GM19463 (cell line): ENCODE data around the gene ARGLU1.

Experiments used
- ATAC-seq: cut with Tn5 transposase; IDR thresholded peaks from one replicate; pipeline ENCODE4 v1.9.1; 2021; ENCODE audit warnings: mild to moderate bottlenecking, moderate library complexity; ENCODE audit not compliant: unreplicated experiment

Gene ARGLU1

GRCh38 chr13:106505295-106505694, 62.6 kb downstream of the ARGLU1 start:
- no peak for ATAC-seq

- no peak for ATAC-seq
Observed at GRCh38 chr13:106503730-106504453, 64.0 kb downstream of the ARGLU1 start.

GRCh38 chr13:106503272-106503671, 64.7 kb downstream of the ARGLU1 start:
- ATAC-seq = no peak

GRCh38 chr13:106500445-106500844, 67.5 kb downstream of the ARGLU1 start:
- no peak for ATAC-seq

- peak; percentile 87 for ATAC-seq
Observed at GRCh38 chr13:106499896-106500295, 68.0 kb downstream of the ARGLU1 start.

GRCh38 chr13:106499113-106499512, 68.8 kb downstream of the ARGLU1 start:
- no peak for ATAC-seq

- ATAC-seq = no peak
Observed at GRCh38 chr13:106498571-106498970, 69.4 kb downstream of the ARGLU1 start.

- no peak for ATAC-seq
Observed at GRCh38 chr13:106498158-106498557, 69.8 kb downstream of the ARGLU1 start.

- no peak for ATAC-seq
Observed at GRCh38 chr13:106497079-106497478, 70.9 kb downstream of the ARGLU1 start.

- no peak for ATAC-seq
Observed at GRCh38 chr13:106496072-106496997, 71.6 kb downstream of the ARGLU1 start.

GRCh38 chr13:106494936-106495335, 73.0 kb downstream of the ARGLU1 start:
- no peak for ATAC-seq

GRCh38 chr13:106494506-106494905, 73.4 kb downstream of the ARGLU1 start:
- ATAC-seq = no peak

- peak; percentile 82 for ATAC-seq
Observed at GRCh38 chr13:106493533-106494220, 74.3 kb downstream of the ARGLU1 start.

- ATAC-seq = no peak
Observed at GRCh38 chr13:106492588-106493475, 75.1 kb downstream of the ARGLU1 start.

- no peak for ATAC-seq
Observed at GRCh38 chr13:106491928-106492587, 75.9 kb downstream of the ARGLU1 start.
